Measurements from ENCODE around the gene LGR4.

- TF ChIP-seq CTCF (IDR thresholded peaks at IDR 0.05) (no peak), POLR2A (IDR thresholded peaks at IDR 0.05) (no peak)
These were observed 31.6 kb upstream of the LGR4 start for GRCh38 chr11:27504205-27504604.

Measured in tibial nerve (tissue), 3 donors.